Gastroesophageal sphincter (tissue), 3 donors: ENCODE data around the gene DNAJC6.

ENCODE experiments used
- CTCF ChIP-seq, 4 experiments: fragments of 200-600 bp in 2 of 4; fragments of 450-650 bp in 2 of 4; sonication (generic) in 1 of 4; IDR thresholded peaks; one replicate each; pipeline ENCODE4 v1.5.1; 2017 to 2019; ENCODE audit warnings: antibody characterized with exemption in 4 of 4, mild to moderate bottlenecking in 2 of 4, moderate library complexity in 2 of 4
- EP300 ChIP-seq: sonication (generic); formaldehyde crosslinking; IDR thresholded peaks from one replicate; pipeline ENCODE4 v1.6.1; 2017; ENCODE audit warnings: antibody characterized with exemption, mild to moderate bottlenecking
- POLR2A ChIP-seq, 2 donors: fragments of 450-650 bp; IDR thresholded peaks; one replicate each; pipeline ENCODE4 v1.6.1; 2017; ENCODE audit warnings: antibody characterized with exemption in 2 of 2, mild to moderate bottlenecking in 2 of 2, moderate library complexity in 1 of 2
- POLR2AphosphoS5 ChIP-seq: sonication (generic); formaldehyde crosslinking; IDR thresholded peaks from one replicate; pipeline ENCODE4 v1.6.1; 2017; ENCODE audit warnings: antibody characterized with exemption

- TF ChIP-seq CTCF (IDR thresholded peaks at IDR 0.05) (peak; percentile 27 to 62 (median 52)), POLR2A (IDR thresholded peaks at IDR 0.05) (no peak), POLR2AphosphoS5 (no peak), EP300 (no peak)
These were observed 121.9 kb downstream of the DNAJC6 start for GRCh38 chr1:65431111-65431705.
